ENCODE results near the gene AMMECR1. TPM values are rescaled to one million over a fixed set of nuclear protein-coding genes. Genes with fewer than 3 reads are reported as not detected.
"Not testable (repeated sequence)": the region's sequence is repeated elsewhere in the genome, so short reads cannot be mapped to it uniquely, and the experiment has no call there.

The AMMECR1 gene
- total and polyA plus RNA-seq, 12 donors: 0.59 to 1.8 (median 0.99) TPM

DNA sequence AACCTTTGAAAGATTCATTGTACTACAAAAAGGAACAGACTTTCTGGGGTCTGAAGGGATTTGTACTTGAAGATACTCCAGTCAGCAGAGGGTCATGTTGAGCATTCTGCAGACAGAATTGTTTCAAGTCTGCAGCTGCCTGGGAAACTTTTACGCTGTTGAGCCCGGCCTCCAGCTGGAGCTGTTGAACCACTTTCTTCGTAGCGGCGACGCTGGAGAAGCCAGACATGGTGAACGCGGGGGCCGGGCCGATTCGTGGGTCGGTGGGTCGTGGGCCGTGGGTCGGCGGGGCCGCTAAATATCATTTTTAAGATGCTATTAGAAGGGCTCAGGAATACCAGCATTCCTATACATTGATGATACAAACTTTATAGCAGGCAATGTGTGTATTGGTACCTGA, 28.8 kb upstream of the AMMECR1 start:
- ATAC-seq: peak in 2 of 8 donors; percentile 42 to 57
- TF ChIP-seq, protein P1, sequence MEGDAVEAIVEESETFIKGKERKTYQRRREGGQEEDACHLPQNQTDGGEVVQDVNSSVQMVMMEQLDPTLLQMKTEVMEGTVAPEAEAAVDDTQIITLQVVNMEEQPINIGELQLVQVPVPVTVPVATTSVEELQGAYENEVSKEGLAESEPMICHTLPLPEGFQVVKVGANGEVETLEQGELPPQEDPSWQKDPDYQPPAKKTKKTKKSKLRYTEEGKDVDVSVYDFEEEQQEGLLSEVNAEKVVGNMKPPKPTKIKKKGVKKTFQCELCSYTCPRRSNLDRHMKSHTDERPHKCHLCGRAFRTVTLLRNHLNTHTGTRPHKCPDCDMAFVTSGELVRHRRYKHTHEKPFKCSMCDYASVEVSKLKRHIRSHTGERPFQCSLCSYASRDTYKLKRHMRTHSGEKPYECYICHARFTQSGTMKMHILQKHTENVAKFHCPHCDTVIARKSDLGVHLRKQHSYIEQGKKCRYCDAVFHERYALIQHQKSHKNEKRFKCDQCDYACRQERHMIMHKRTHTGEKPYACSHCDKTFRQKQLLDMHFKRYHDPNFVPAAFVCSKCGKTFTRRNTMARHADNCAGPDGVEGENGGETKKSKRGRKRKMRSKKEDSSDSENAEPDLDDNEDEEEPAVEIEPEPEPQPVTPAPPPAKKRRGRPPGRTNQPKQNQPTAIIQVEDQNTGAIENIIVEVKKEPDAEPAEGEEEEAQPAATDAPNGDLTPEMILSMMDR (IDR thresholded peaks at IDR 0.05): peak in 2 of 9 donors; percentile 16 to 24
- intact Hi-C loops (cut with DNase I): no loop called here
- peak in 1 of 2 donors; percentile 3 for DNase-seq
- no peaks in the 10 kb centered on the region for H3K36me3 ChIP-seq
- WGBS, 2 donors: 36 to 39% methylated on average over 17 of the region's 17 CpGs
- H3K9me3 ChIP-seq: peaks cover 0 to 3% (median 0%) of the 10 kb centered on the region in 11 donors
- no peak overlapping the region for H3K4me3 ChIP-seq
- H3K27me3 ChIP-seq: peaks cover 0 to 18% (median 0%) of the 10 kb centered on the region in 7 donors
- H3K27ac ChIP-seq: no peak overlapping the region
- no peaks in the 10 kb centered on the region for H3K4me1 ChIP-seq

DNA sequence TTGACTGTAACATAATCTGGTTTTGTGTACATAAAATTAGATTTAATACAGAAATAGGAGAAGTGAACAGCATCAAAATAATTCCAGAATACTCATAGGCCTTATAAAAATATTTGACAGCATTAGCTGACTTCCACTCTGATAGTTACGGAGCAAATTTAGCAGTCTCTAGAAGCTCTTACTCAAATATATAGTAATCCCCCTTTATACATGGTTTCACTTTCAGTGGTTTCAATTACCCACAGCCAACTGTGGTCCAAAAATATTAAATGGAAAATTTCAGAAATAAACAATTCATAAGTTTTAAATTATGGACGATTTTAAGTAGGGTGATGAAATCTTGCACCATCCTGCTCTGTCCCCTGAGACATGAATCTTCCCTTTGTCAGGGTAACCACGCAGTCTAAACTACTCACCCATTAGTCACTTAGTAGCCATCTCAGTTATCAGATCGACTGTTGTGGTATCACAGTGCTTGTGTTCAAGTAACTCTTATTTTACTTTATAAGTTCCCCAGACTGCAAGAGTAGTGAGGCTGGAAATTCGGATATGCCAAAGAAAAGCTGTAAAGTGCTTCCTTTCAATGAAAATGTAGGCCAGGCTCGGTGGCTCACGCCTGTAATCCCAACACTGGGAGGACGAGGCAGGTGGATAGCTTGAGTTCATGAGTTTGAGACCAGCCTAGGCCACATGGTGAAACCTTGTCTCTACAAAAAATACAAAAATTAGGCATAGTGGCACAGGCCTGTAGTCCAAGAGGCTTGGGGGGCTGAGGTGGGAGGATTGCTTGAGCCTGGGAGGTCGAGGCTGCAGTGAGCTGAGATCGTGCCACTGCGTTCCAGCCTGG, 23.5 kb upstream of the AMMECR1 start:
- no peaks in the 10 kb centered on the region for H3K4me1 ChIP-seq
- DNase-seq (no peak), ATAC-seq (no peak)
- H3K9me3 ChIP-seq: peaks cover 0 to 3% (median 0%) of the 10 kb centered on the region in 11 donors
- no peak overlapping the region for H3K4me3 ChIP-seq
- peaks cover 0 to 18% (median 0%) of the 10 kb centered on the region in 7 donors for H3K27me3 ChIP-seq
- H3K36me3 ChIP-seq: no peaks in the 10 kb centered on the region
- H3K27ac ChIP-seq: no peak overlapping the region
- intact Hi-C loops (cut with DNase I): no loop called here
- WGBS, 2 donors: 85 to 86% methylated on average over 11 of the region's 11 CpGs
- TF ChIP-seq, protein P1 (IDR thresholded peaks at IDR 0.05): no peak

DNA sequence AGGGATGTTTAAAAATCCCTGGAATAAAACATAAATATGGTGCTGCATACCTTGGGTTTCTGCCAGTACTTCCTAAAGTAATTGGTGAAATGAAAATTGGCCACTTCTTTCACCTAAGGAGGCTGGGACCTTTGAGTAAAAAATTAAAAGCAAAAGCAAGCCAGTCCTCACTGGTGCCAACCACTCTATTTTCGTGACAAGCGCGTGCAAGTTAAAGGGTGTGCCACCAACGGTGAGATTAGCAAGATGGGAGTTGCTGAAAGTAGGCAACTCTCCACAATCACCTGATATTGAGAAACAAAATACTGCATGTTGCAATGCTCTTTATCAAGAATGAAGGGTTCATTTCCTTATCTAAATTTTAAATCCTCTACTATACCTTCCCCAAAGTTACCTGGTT, 21.1 kb upstream of the AMMECR1 start:
- 58 to 70% methylated on average over 4 of the region's 4 CpGs for WGBS, 2 donors
- H3K36me3 ChIP-seq: no peaks in the 10 kb centered on the region
- TF ChIP-seq, protein P1 (IDR thresholded peaks at IDR 0.05): no peak
- no peak for ATAC-seq
- H3K27me3 ChIP-seq: peaks cover 0 to 24% (median 0%) of the 10 kb centered on the region in 7 donors
- H3K4me1 ChIP-seq: no peaks in the 10 kb centered on the region
- no peak overlapping the region for H3K27ac ChIP-seq
- DNase-seq: no peak
- intact Hi-C loops (cut with DNase I): no loop called here
- H3K9me3 ChIP-seq: peaks cover 0 to under 1% (median 0%) of the 10 kb centered on the region in 11 donors
- H3K4me3 ChIP-seq: no peak overlapping the region

DNA sequence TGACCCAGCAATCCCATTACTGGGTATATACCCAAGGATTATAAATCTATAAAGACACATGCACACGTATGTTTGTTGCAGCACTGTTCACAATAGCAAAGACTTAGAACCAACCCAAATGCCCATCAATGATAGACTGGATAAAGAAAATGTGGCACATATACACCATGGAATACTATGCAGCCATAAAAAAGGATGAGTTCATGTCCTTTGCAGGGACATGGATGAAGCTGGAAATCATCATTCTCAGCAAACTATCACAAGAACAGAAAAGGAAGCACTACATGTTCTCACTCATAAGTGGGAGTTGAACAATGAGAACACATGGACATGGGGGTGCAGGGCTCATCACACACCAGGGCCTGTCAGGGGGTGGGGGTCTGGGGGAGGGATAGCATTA, 15.6 kb upstream of the AMMECR1 start:
- DNase-seq; H3K36me3 ChIP-seq; H3K4me3 ChIP-seq; H3K27ac ChIP-seq; H3K9me3 ChIP-seq; intact Hi-C loops (cut with DNase I); ATAC-seq; H3K4me1 ChIP-seq: not testable (repeated sequence)
- H3K27me3 ChIP-seq: peaks cover 0 to 41% (median 0%) of the 10 kb centered on the region in 7 donors
- WGBS, 2 donors: 97 to 100% methylated on average over 1 of the region's 1 CpG
